H1 (cell line): Measurements from ENCODE around the gene SUZ12. TPM values are rescaled to one million over a fixed set of nuclear protein-coding genes. Genes with fewer than 3 reads are reported as not detected.

Experiments
- CTCF ChIA-PET: fragments of 300-600 bp; sonication (Branson Sonifier 250); formaldehyde crosslinking; loops from one replicate; lab custom pipeline; 2021; ENCODE audit not compliant: partially characterized antibody; lab: Charles Lee
- POLR2A ChIA-PET: fragments of 300-600 bp; sonication (Branson Sonifier 250); formaldehyde crosslinking; loops from one replicate; lab custom pipeline; 2021; ENCODE audit warnings: inconsistent platforms; ENCODE audit not compliant: partially characterized antibody; lab: Charles Lee
- DNase-seq, 2 experiments: peaks; one replicate each; pipeline versions ENCODE4 v3.0.0 to v3.0.0-alpha.2; 2010 to 2022; ENCODE audit warnings: low spot score in 2 of 2, low read depth in 1 of 2, mixed read lengths in 1 of 2
- FAIRE-seq: peaks from 2 replicates; lab custom pipeline; 2011; peaks lifted over from hg19 to GRCh38; lab: Jason Lieb, UNC
- H2AFZ ChIP-seq: 2 replicates; pipeline ENCODE4 v1.8.1; 2012; ENCODE audit warnings: low read length, inconsistent platforms
- H2AK5ac ChIP-seq: 2 replicates; pipeline ENCODE4 v1.6.1; 2013; ENCODE audit warnings: low read depth, low read length
- H2BK120ac ChIP-seq: replicated peaks from 2 replicates; pipeline ENCODE3; 2013; ENCODE audit warnings: low read depth, low read length, inconsistent platforms
- H2BK12ac ChIP-seq: 2 replicates; pipeline ENCODE4 v1.6.1; 2013; ENCODE audit warnings: low read depth, low read length
- H2BK15ac ChIP-seq: 2 replicates; pipeline ENCODE4 v1.6.1; 2013; ENCODE audit warnings: low read length
- H2BK20ac ChIP-seq: 2 replicates; pipeline ENCODE4 v1.6.1; 2013; ENCODE audit warnings: low read length
- H2BK5ac ChIP-seq: 2 replicates; pipeline ENCODE4 v1.6.1; 2013; ENCODE audit warnings: low read depth, low read length
- H3K14ac ChIP-seq: 2 replicates; pipeline ENCODE4 v1.6.1; 2013; ENCODE audit warnings: inconsistent platforms; ENCODE audit not compliant: insufficient read length
- H3K18ac ChIP-seq: 2 replicates; pipeline ENCODE4 v1.6.1; 2013; ENCODE audit warnings: low read length; ENCODE audit errors: extremely low read depth
- H3K23ac ChIP-seq: 2 replicates; pipeline ENCODE4 v1.6.1; 2013; ENCODE audit warnings: inconsistent platforms; ENCODE audit not compliant: insufficient read length
- H3K23me2 ChIP-seq: 2 replicates; pipeline ENCODE4 v1.6.1; 2013; ENCODE audit warnings: low read depth, low read length
- H3K27ac ChIP-seq: 2 replicates; pipeline ENCODE4 v1.6.1; 2011; ENCODE audit warnings: low read depth, low read length, inconsistent platforms
- H3K27me3 ChIP-seq, 4 experiments: replicated peaks in 1 of 4; 1 replicate in 1 of 4; 2 replicates in 3 of 4; pipeline versions ENCODE4 v1.6.1 to v1.8.1; 2011 to 2013; ENCODE audit warnings: low read length in 3 of 4, mild to moderate bottlenecking in 3 of 4, inconsistent platforms in 2 of 4, mixed read lengths in 2 of 4, moderate library complexity in 1 of 4; ENCODE audit not compliant: control insufficient read depth in 3 of 4, insufficient read depth in 3 of 4; ENCODE audit errors: extremely low read depth in 1 of 4
- H3K36me3 ChIP-seq, 4 experiments: 2 replicates each; pipeline versions ENCODE4 v1.6.1 to v1.8.1; 2011 to 2013; ENCODE audit warnings: mild to moderate bottlenecking in 4 of 4, low read length in 3 of 4, moderate library complexity in 2 of 4, control low read depth in 1 of 4, inconsistent platforms in 1 of 4; ENCODE audit not compliant: insufficient read depth in 4 of 4, control insufficient read depth in 2 of 4
- H3K4ac ChIP-seq: replicated peaks from 2 replicates; pipeline ENCODE3; 2013; ENCODE audit warnings: low read length, low read depth, mixed read lengths, inconsistent platforms; ENCODE audit not compliant: insufficient read length
- H3K4me1 ChIP-seq, 4 experiments: replicated peaks in 1 of 4; 1 replicate in 1 of 4; 2 replicates in 3 of 4; pipeline versions ENCODE4 v1.6.1 to v1.8.1; 2011 to 2013; ENCODE audit warnings: low read length in 3 of 4, inconsistent platforms in 2 of 4, mixed read lengths in 1 of 4; ENCODE audit not compliant: insufficient read depth in 4 of 4, control insufficient read depth in 3 of 4
- H3K4me2 ChIP-seq, 2 experiments: 2 replicates each; pipeline versions ENCODE4 v1.6.1 to v1.8.1; 2011 to 2013; ENCODE audit warnings: low read depth in 2 of 2, low read length in 2 of 2, control low read depth in 1 of 2, inconsistent platforms in 1 of 2, mild to moderate bottlenecking in 1 of 2; ENCODE audit not compliant: insufficient read depth in 1 of 2
- H3K4me3 ChIP-seq, 4 experiments: fragments of 200-600, 300-600 bp in 1 of 4; sonication (generic), shearing (Covaris generic), sonication (Bioruptor Twin) in 1 of 4; 2 replicates each; pipeline versions ENCODE4 v1.5.1 to v1.8.1; 2011 to 2016; ENCODE audit warnings: low read length in 4 of 4, low read depth in 3 of 4, control low read depth in 2 of 4, inconsistent platforms in 2 of 4, mild to moderate bottlenecking in 2 of 4, mixed read lengths in 1 of 4, moderate library complexity in 1 of 4; ENCODE audit not compliant: insufficient read depth in 2 of 4; ENCODE audit errors: extremely low read depth in 1 of 4
- H3K56ac ChIP-seq: replicated peaks from 2 replicates; pipeline ENCODE3; 2013; ENCODE audit warnings: low read depth, mild to moderate bottlenecking, mixed read lengths, low read length, inconsistent platforms; ENCODE audit not compliant: insufficient read length
- H3K79me1 ChIP-seq: 2 replicates; pipeline ENCODE4 v1.6.1; 2013; ENCODE audit warnings: low read depth, low read length, control low read depth
- H3K79me2 ChIP-seq, 2 experiments: 2 replicates each; pipeline versions ENCODE4 v1.6.1 to v1.8.1; 2012 to 2013; ENCODE audit warnings: low read length in 2 of 2, mild to moderate bottlenecking in 2 of 2, inconsistent platforms in 1 of 2; ENCODE audit not compliant: insufficient read depth in 2 of 2, control insufficient read depth in 1 of 2
- H3K9ac ChIP-seq, 4 experiments: replicated peaks in 1 of 4; 1 replicate in 1 of 4; 2 replicates in 3 of 4; pipeline versions ENCODE4 v1.6.1 to v1.8.1; 2011 to 2013; ENCODE audit warnings: low read depth in 3 of 4, low read length in 3 of 4, control low read depth in 2 of 4, mild to moderate bottlenecking in 2 of 4, moderate library complexity in 2 of 4, inconsistent platforms in 1 of 4; ENCODE audit errors: extremely low read depth in 1 of 4
- H3K9me3 ChIP-seq, 2 experiments: 2 replicates each; pipeline versions ENCODE4 v1.6.1 to v1.8.1; 2012 to 2013; ENCODE audit warnings: mild to moderate bottlenecking in 2 of 2, moderate library complexity in 2 of 2, control low read depth in 1 of 2, inconsistent platforms in 1 of 2, low read depth in 1 of 2, low read length in 1 of 2, mixed read lengths in 1 of 2; ENCODE audit not compliant: insufficient read depth in 2 of 2
- H4K20me1 ChIP-seq, 2 experiments: replicated peaks in 1 of 2; 2 replicates each; pipeline versions ENCODE3 to v1.8.1; 2011 to 2013; ENCODE audit warnings: inconsistent platforms in 2 of 2, low read length in 2 of 2, mild to moderate bottlenecking in 1 of 2; ENCODE audit not compliant: insufficient read depth in 2 of 2, control insufficient read depth in 1 of 2
- H4K5ac ChIP-seq: 2 replicates; pipeline ENCODE4 v1.6.1; 2013; ENCODE audit warnings: low read length, low read depth, mixed read lengths, inconsistent platforms; ENCODE audit not compliant: insufficient read length
- H4K8ac ChIP-seq: 2 replicates; pipeline ENCODE4 v1.8.0; 2013; ENCODE audit warnings: mild to moderate bottlenecking, moderate library complexity, low read length, inconsistent platforms; ENCODE audit not compliant: insufficient read depth; ENCODE audit errors: extremely low read depth
- H4K91ac ChIP-seq: replicated peaks from 2 replicates; pipeline ENCODE3; 2013; ENCODE audit warnings: low read length, mixed read lengths, inconsistent platforms; ENCODE audit not compliant: insufficient read length
- ASH2L ChIP-seq: fragments of 200-600, 300-600 bp; sonication (generic); IDR thresholded peaks from one replicate; pipeline ENCODE4 v1.7.1; 2017; ENCODE audit warnings: low read length
- CBX8 ChIP-seq: fragments of 300-800, 300-1000 bp; sonication (generic); IDR thresholded peaks from 2 replicates; pipeline ENCODE4 v1.7.1; 2016; ENCODE audit warnings: low read depth, low read length, borderline replicate concordance
- EP300 ChIP-seq, 2 experiments: IDR thresholded peaks; 1 replicate in 1 of 2; 2 replicates in 1 of 2; pipeline ENCODE4 v1.6.1; 2011 to 2012; ENCODE audit warnings: low read depth in 2 of 2, low read length in 2 of 2, mild to moderate bottlenecking in 2 of 2, borderline replicate concordance in 1 of 2, inconsistent platforms in 1 of 2, moderate library complexity in 1 of 2
- EZH2 ChIP-seq: fragments of 200-600 bp; sonication (generic); IDR thresholded peaks from 2 replicates; pipeline ENCODE4 v1.7.1; 2012; ENCODE audit warnings: low read depth, mild to moderate bottlenecking, moderate library complexity, low read length, inconsistent platforms; ENCODE audit not compliant: severe bottlenecking
- NRF1 ChIP-seq: IDR thresholded peaks from 2 replicates; pipeline ENCODE4 v1.6.1; 2011; ENCODE audit warnings: mild to moderate bottlenecking, low read depth, low read length, improper control_type of control experiment
- POLR2A ChIP-seq, 2 experiments: IDR thresholded peaks; 1 replicate in 1 of 2; 2 replicates in 1 of 2; pipeline ENCODE4 v1.6.1; 2011; ENCODE audit warnings: low read depth in 2 of 2, low read length in 2 of 2, mild to moderate bottlenecking in 2 of 2; ENCODE audit errors: control extremely low read depth in 1 of 2
- POLR2AphosphoS5 ChIP-seq: IDR thresholded peaks from 2 replicates; pipeline ENCODE4 v1.6.1; 2011; ENCODE audit warnings: low read depth, low read length
- RNF2 ChIP-seq: fragments of 200-900, 300-1000 bp; sonication (generic); IDR thresholded peaks from 2 replicates; pipeline ENCODE4 v1.7.1; 2016; ENCODE audit warnings: borderline replicate concordance, low read depth, mild to moderate bottlenecking, antibody characterized with exemption, low read length; ENCODE audit not compliant: poor library complexity, severe bottlenecking; ENCODE audit errors: missing control alignments
- SAP30 ChIP-seq: fragments of 300-600 bp; sonication (generic); IDR thresholded peaks from 2 replicates; pipeline ENCODE4 v1.7.1; 2012; ENCODE audit warnings: low read length, moderate library complexity, mild to moderate bottlenecking, inconsistent platforms; ENCODE audit not compliant: insufficient read depth, insufficient replicate concordance
- SIX5 ChIP-seq: IDR thresholded peaks from 2 replicates; pipeline ENCODE4 v1.6.1; 2011; ENCODE audit warnings: mild to moderate bottlenecking, low read depth, low read length
- SP4 ChIP-seq: IDR thresholded peaks from 2 replicates; pipeline ENCODE4 v1.6.1; 2012; ENCODE audit warnings: low read length, inconsistent platforms
- SUZ12 ChIP-seq: fragments of 200-600 bp; sonication (generic); IDR thresholded peaks from 2 replicates; pipeline ENCODE4 v1.6.1; 2012; ENCODE audit warnings: mild to moderate bottlenecking, inconsistent platforms, low read length, moderate library complexity, mixed read lengths
- TBP ChIP-seq: IDR thresholded peaks from 2 replicates; pipeline ENCODE4 v1.6.1; 2011; ENCODE audit warnings: low read depth, low read length, improper control_type of control experiment
- WGBS, 2 experiments: shearing (Covaris generic) in 1 of 2; methylation state at CpG; one replicate each; pipeline versions ENCODE4 v1.1.6 to v1.1.7; 2013 to 2015; ENCODE audit warnings: low lambda C conversion rate in 2 of 2, mixed read lengths in 2 of 2, inconsistent platforms in 1 of 2, low coverage in 1 of 2, missing lambda C conversion rate in 1 of 2; ENCODE audit not compliant: insufficient replicate concordance in 2 of 2, insufficient coverage in 1 of 2, insufficient read length in 1 of 2; ENCODE audit errors: extremely low coverage in 1 of 2, missing lambda C conversion rate in 1 of 2; 5-methylcytosine and 5-hydroxymethylcytosine counted together
- polyA plus RNA-seq, 7 experiments: library from polyadenylated mRNA; depleted of rRNA in 3 of 7; stranded (reverse) in 5 of 7; unstranded in 2 of 7; fragments of >200 nt in 5 of 7; fragments of 200-250 nt in 2 of 7; gene quantifications; 1 replicate in 5 of 7; 2 replicates in 1 of 7; 4 replicates in 1 of 7; pipeline versions ENCODE4 v1.2.1 to v1.2.3, GENCODE V29; 2011 to 2013; ENCODE audit warnings: missing spikeins in 2 of 7, mixed read lengths in 2 of 7
- total RNA-seq: library from RNA; stranded (reverse); fragmentation: NEBNext Ultra II Directional; extraction: Animal tissue kit (Norgen Biotek cat#: 25700); gene quantifications from 2 replicates; pipeline ENCODE4 v1.2.1, GENCODE V29; 2021

The SUZ12 gene
- total and polyA plus RNA-seq, 2 of the 8 experiments (the other 6 are each of a cell fraction or from before 2014, with no cell fraction given), result 9.1 to 34.6 TPM

DNA sequence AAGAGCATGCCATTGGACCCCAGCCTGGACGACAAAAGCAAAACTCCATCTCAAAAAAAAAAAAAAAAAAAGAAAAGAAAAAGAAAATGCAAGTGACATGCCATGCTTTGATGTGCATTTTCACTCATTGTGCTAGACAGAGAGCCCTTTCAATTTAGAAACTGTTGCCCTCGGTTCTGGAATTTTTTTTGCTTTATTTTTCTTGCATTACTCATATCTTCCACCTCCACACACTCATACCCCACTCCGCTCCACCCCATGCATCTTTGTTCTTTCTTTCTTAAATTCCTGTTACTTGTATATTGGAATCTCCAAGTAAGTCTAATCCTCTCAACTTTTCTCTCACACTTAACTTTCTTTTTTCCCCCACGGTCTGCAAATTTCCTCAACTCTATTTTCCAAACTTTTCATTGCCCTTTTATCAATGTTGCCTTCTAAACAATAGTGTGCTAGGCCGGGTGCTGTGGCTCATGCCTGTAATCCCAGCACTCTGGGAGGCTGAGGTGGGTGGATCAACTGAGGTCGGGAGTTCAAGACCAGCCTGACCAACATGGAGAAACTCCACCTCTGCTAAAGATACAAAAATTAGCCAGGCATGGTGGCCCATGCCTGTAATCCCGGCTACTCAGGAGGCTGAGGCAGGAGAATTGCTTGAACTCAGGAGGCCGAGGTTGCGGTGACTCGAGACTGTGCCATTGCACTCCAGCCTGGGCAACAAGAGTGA lies 16.8 kb upstream of the SUZ12 start:
- no peak overlapping the region for H4K8ac ChIP-seq
- no peak overlapping the region for H2BK12ac ChIP-seq
- peaks cover 0 to 14% of the 10 kb centered on the region in 2 experiments; a peak in 2 of 4 replicates for H3K9me3 ChIP-seq
- ChIA-PET POLR2A (interaction anchor here (0.7 to 0.9 kb wide), 2 partner anchors 12 to 75 kb away, joined by 3 read pairs; no protein-coding TSS in a partner anchor), CTCF (no interaction called here)
- H3K27ac ChIP-seq, result no peak overlapping the region
- no peak for DNase-seq
- H3K9ac ChIP-seq, result no peak overlapping the region
- H3K36me3 ChIP-seq, result peaks cover 0 to 4% (median 0%) of the 10 kb centered on the region in 4 experiments; a peak in 1 of 8 replicates
- H4K5ac ChIP-seq, result no peak overlapping the region
- no peak overlapping the region for H3K4me3 ChIP-seq
- no peak overlapping the region for H4K91ac ChIP-seq
- H3K79me1 ChIP-seq, result no peaks in the 10 kb centered on the region
- no peak overlapping the region for H3K56ac ChIP-seq
- no peaks in the 10 kb centered on the region for H3K23me2 ChIP-seq
- no peak overlapping the region for H2AK5ac ChIP-seq
- H3K27me3 ChIP-seq, result no peaks in the 10 kb centered on the region
- no peak overlapping the region for H3K23ac ChIP-seq
- H2BK20ac ChIP-seq, result no peak overlapping the region
- H3K18ac ChIP-seq, result no peak overlapping the region
- WGBS, 2 experiments, result 92 to 100% methylated on average over 2 to 9 of the region's 10 CpGs
- H4K20me1 ChIP-seq, result no peaks in the 10 kb centered on the region
- H3K14ac ChIP-seq, result no peak overlapping the region
- no peak overlapping the region for H2BK120ac ChIP-seq
- no peak for FAIRE-seq
- H3K4me1 ChIP-seq, result peaks cover 0 to 4% (median 1%) of the 10 kb centered on the region in 4 experiments; a peak in 2 of 7 replicates
- no peak overlapping the region for H2BK5ac ChIP-seq
- no peak overlapping the region for H2BK15ac ChIP-seq
- H2AFZ ChIP-seq, result no peak overlapping the region
- no peak overlapping the region for H3K4me2 ChIP-seq
- H3K79me2 ChIP-seq, result no peaks in the 10 kb centered on the region
- H3K4ac ChIP-seq, result no peak overlapping the region
- TF ChIP-seq CBX8 (no peak), SAP30 (no peak), POLR2AphosphoS5 (no peak), SIX5 (no peak), ASH2L (no peak), EP300 (IDR thresholded peaks at IDR 0.05; ENCODE audit: borderline replicate concordance in 1 of 2, low read depth in 2 of 2, low read length in 2 of 2) (no peak), TBP (no peak), SP4 (no peak), RNF2 (no peak), EZH2 (no peak), NRF1 (no peak), POLR2A (IDR thresholded peaks at IDR 0.05; ENCODE audit: control extremely low read depth in 1 of 2, low read depth in 2 of 2, low read length in 2 of 2) (no peak), SUZ12 (no peak)
